ENCODE measurements around the gene MPZL3.
"Not testable (repeated sequence)": the region's sequence is repeated elsewhere in the genome, so short reads cannot be mapped to it uniquely, and the experiment has no call there.

Gene MPZL3

GRCh38 chr11:118192817-118193216, 59.3 kb downstream of the MPZL3 start:
- in situ Hi-C loops (cut with HindIII; ENCODE audit: low sequenced_read_pairs), result not testable (repeated sequence)

DNA sequence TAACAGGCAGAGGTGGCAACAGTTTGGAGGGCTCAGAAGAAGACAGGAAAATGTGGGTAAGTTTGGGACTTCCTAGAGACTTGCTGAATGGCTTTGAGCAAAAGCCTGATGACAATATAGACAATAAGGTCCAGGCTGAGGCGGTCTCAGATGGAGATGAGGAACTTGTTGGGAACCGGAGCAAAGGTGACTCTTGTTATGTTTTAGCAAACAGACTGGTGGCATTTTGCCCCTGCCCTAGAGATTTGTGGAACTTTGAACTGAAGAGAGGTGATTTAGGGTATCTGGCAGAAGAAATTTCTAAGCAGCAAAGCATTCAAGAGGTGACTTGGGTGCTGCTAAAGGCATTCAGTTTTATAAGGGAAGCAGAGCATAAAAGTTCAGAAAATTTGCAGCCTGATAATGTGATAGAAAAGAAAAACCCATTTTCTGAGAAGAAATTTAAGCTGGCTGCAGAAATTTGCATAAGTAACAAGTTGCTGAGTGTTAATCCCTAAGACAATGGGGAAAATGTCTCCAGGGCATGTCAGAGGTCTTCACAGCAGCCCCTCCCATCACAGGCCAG, 61.1 kb downstream of the MPZL3 start:
- in situ Hi-C loops (cut with HindIII; ENCODE audit: low sequenced_read_pairs), result not testable (repeated sequence)

DNA sequence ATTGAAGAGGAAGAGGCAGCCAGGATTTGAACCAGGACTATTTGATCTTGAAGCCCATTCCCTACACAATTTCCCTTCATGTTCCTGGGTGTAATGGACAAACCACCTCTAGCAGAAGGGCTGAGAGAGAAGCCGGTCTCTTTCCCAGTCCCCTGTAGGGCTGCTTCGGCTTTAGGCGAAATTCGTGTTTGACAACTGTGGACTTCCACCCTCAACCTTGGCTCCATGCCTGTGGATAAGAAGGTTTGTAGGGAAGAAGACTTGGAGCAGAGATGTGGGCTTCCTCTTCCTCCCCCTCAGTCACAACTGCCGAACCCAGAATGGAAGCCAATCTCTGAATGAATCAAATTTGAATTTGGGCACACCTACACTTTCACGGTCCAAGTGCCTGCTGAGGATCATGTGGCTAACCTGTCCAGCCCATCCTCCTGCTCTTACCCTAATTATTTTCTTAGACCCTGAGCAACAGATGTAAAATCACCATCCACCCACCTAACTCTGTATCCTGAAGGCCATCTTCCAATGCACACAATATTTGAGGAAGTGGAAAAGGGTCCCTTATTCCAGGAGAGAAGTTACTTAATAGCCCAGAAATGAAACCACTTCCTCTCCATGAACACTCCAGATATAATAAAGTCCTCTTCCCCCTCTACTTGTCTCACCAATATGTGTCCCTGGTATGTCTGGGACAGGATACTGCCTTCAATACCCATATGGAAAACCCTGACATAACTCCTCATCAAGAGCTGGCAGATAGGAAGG, 65.6 kb downstream of the MPZL3 start:
- in situ Hi-C loops (cut with HindIII; ENCODE audit: low sequenced_read_pairs), result no loop called here

- in situ Hi-C loops (cut with HindIII; ENCODE audit: low sequenced_read_pairs), result no loop called here
These were observed 67.2 kb downstream of the MPZL3 start for GRCh38 chr11:118184784-118185579.

GRCh38 chr11:118183691-118184090, 68.5 kb downstream of the MPZL3 start:
- in situ Hi-C loops (cut with HindIII; ENCODE audit: low sequenced_read_pairs), result not testable (repeated sequence)

DNA sequence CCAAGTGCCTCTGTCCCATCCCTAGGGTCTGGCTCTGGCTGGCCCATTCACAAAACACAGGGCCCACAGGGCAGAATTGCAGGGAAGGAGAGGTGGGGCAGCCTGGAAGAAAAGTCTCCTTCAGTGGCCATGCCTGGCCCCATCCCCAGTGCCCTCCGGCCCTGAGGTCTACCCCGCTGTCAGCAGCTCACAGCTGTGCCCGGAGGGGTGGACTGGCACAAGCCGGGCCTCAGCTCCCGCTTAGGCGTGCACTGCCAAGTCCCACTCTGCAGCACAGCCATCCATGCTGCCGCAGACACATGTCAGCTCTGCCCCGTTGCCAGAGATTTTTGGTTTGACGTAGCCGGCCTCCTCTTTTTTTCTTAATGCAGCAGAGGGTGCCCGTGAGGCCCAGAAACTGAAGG, 71.9 kb downstream of the MPZL3 start:
- in situ Hi-C loops (cut with HindIII; ENCODE audit: low sequenced_read_pairs), result no loop called here

GRCh38 chr11:118176778-118177134, 75.4 kb downstream of the MPZL3 start:
- in situ Hi-C loops (cut with HindIII; ENCODE audit: low sequenced_read_pairs), result loop anchor here (10.0 kb wide), 1 partner anchor 108 kb away; no protein-coding TSS in a partner anchor
